ENCODE data around the gene GLT8D1. TPM values are rescaled to one million over a fixed set of nuclear protein-coding genes. Genes with fewer than 3 reads are reported as not detected.

Gene GLT8D1
- polyA plus RNA-seq, 1 experiment, result 75.9 TPM

GRCh38 chr3:52695798-52696671, 9.6 kb downstream of the GLT8D1 start:
- TF ChIP-seq CTCF (IDR thresholded peaks at IDR 0.05; ENCODE audit: insufficient read depth, low read depth, low read length), result no peak
- no peak for DNase-seq (ENCODE audit: low read depth)
- no peaks in the 10 kb centered on the region for H3K27me3 ChIP-seq (ENCODE audit: control insufficient read depth, insufficient read depth, low read length)
- peaks cover 33% of the 10 kb centered on the region for H3K36me3 ChIP-seq (ENCODE audit: control insufficient read depth, insufficient read depth, low read length)
- ChIA-PET CTCF (interaction anchor here (1.1 kb wide), 1 partner anchor 8 kb away, joined by 3 read pairs; no protein-coding TSS in a partner anchor), POLR2A (interaction anchor here (1.0 kb wide), 1 partner anchor 160 kb away, joined by 4 read pairs; the partner anchor contains the start of gene UQCC5)
- no peak overlapping the region for H3K4me3 ChIP-seq (ENCODE audit: low read depth, low read length)

GRCh38 chr3:52694528-52695189, 10.9 kb downstream of the GLT8D1 start:
- Histone ChIP-seq H3K36me3 (ENCODE audit: control insufficient read depth, insufficient read depth, low read length) (peaks cover 36% of the 10 kb centered on the region), H3K27me3 (ENCODE audit: control insufficient read depth, insufficient read depth, low read length) (no peaks in the 10 kb centered on the region), H3K4me3 (ENCODE audit: low read depth, low read length) (no peak overlapping the region)
- ChIA-PET POLR2A (interaction anchor here (1.0 kb wide), 1 partner anchor 159 kb away, joined by 4 read pairs; the partner anchor contains the start of gene UQCC5), CTCF (no interaction called here)
- TF ChIP-seq CTCF (IDR thresholded peaks at IDR 0.05; ENCODE audit: insufficient read depth, low read depth, low read length), result no peak
- DNase-seq (ENCODE audit: low read depth), result no peak

- no peak for TF ChIP-seq CTCF (IDR thresholded peaks at IDR 0.05; ENCODE audit: insufficient read depth, low read depth, low read length)
- H3K4me3 ChIP-seq (ENCODE audit: low read depth, low read length), result no peak overlapping the region
- POLR2A ChIA-PET, result no interaction called here
- CTCF ChIA-PET, result interaction anchor here (1.0 to 1.4 kb wide), 3 partner anchors 13 to 247 kb away, joined by 3 to 5 read pairs (median 4); partner anchors contain the start of genes GLT8D1 and SPCS1
- H3K36me3 ChIP-seq (ENCODE audit: control insufficient read depth, insufficient read depth, low read length), result peaks cover 45% of the 10 kb centered on the region
- DNase-seq (ENCODE audit: low read depth), result no peak
- no peaks in the 10 kb centered on the region for H3K27me3 ChIP-seq (ENCODE audit: control insufficient read depth, insufficient read depth, low read length)
Observed at GRCh38 chr3:52693071-52693470, 12.5 kb downstream of the GLT8D1 start.

GRCh38 chr3:52690560-52690959, 15.0 kb downstream of the GLT8D1 start:
- POLR2A ChIA-PET, result no interaction called here

More at GRCh38 chr3:52690560-52690959, 15.0 kb downstream of the GLT8D1 start:
- CTCF ChIA-PET, result no interaction called here
- DNase-seq (ENCODE audit: low read depth), result no peak
- Histone ChIP-seq H3K36me3 (ENCODE audit: control insufficient read depth, insufficient read depth, low read length) (peaks cover 44% of the 10 kb centered on the region), H3K27me3 (ENCODE audit: control insufficient read depth, insufficient read depth, low read length) (no peaks in the 10 kb centered on the region), H3K4me3 (ENCODE audit: low read depth, low read length) (no peak overlapping the region)
- no peak for TF ChIP-seq CTCF (IDR thresholded peaks at IDR 0.05; ENCODE audit: insufficient read depth, low read depth, low read length)

Data from BJ (cell line).